Neural cell (in vitro differentiated cells): ENCODE results near the gene FBLN2.

Experiments
- EP300 ChIP-seq: fragments of 450-650 bp; conservative IDR thresholded peaks from 2 replicates; pipeline ENCODE4 v1.6.1; 2014; ENCODE audit warnings: antibody characterized with exemption, mild to moderate bottlenecking, moderate library complexity; ENCODE audit not compliant: poor library complexity, severe bottlenecking
- POLR2AphosphoS5 ChIP-seq: IDR thresholded peaks from 2 replicates; pipeline ENCODE4 v1.6.1; 2012
- TF ChIP-seq, protein P1 (sequence below): fragments of 450-650 bp; IDR thresholded peaks from 2 replicates; pipeline ENCODE4 v1.5.1; 2014; ENCODE audit warnings: antibody characterized with exemption, mild to moderate bottlenecking, moderate library complexity; ENCODE audit not compliant: poor library complexity, severe bottlenecking
- TF ChIP-seq, protein P2 (sequence below): IDR thresholded peaks from 2 replicates; pipeline ENCODE4 v1.6.1; 2012; ENCODE audit warnings: borderline replicate concordance

DNA sequence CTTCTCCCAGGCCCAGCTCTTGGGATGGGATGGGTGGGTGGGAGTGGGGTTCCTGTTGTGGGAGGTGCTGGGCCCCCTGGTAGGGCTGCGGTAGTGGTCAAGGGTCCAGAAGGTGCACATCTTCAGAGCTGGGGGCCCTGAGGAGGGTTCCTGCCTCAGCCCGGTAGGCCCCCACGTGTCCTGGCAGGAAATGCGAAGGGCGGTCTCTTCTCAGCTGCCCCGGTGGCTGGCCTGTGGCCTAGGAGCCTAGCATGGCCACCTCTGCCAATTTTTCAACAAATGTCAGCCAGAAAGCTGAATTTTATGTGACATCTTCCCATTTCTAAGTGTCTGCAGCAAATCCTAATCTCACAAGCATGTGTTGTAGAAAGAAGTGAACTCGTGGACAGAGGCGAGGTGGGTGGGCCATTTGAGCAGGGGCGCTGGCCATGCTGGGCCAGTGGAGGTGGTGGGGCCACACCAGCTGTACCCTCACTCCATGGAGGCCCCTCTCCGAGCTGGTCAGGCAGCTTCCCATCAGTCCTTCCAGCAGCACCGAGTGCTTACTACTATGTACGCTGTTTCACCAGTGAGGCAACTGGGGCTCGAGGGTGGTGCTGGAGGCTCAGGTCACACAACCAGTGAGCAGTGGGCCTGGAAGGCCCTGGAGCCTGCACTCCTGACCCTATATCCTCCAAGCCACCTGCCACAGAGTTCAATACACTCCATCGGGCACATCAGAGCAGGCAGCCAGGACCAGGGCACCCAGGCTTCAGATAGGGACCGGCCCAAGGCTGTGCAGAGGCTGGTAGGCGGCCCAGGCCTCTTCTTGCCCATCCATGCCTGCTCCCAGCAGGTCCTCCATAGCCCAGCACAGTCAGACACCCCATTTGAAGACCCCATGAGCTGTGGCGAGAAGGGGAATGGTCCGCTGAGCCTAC is 23.2 kb downstream of the FBLN2 start:
- TF ChIP-seq, protein P1, sequence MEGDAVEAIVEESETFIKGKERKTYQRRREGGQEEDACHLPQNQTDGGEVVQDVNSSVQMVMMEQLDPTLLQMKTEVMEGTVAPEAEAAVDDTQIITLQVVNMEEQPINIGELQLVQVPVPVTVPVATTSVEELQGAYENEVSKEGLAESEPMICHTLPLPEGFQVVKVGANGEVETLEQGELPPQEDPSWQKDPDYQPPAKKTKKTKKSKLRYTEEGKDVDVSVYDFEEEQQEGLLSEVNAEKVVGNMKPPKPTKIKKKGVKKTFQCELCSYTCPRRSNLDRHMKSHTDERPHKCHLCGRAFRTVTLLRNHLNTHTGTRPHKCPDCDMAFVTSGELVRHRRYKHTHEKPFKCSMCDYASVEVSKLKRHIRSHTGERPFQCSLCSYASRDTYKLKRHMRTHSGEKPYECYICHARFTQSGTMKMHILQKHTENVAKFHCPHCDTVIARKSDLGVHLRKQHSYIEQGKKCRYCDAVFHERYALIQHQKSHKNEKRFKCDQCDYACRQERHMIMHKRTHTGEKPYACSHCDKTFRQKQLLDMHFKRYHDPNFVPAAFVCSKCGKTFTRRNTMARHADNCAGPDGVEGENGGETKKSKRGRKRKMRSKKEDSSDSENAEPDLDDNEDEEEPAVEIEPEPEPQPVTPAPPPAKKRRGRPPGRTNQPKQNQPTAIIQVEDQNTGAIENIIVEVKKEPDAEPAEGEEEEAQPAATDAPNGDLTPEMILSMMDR: no peak
- no peak for TF ChIP-seq POLR2AphosphoS5
- TF ChIP-seq, protein P2, sequence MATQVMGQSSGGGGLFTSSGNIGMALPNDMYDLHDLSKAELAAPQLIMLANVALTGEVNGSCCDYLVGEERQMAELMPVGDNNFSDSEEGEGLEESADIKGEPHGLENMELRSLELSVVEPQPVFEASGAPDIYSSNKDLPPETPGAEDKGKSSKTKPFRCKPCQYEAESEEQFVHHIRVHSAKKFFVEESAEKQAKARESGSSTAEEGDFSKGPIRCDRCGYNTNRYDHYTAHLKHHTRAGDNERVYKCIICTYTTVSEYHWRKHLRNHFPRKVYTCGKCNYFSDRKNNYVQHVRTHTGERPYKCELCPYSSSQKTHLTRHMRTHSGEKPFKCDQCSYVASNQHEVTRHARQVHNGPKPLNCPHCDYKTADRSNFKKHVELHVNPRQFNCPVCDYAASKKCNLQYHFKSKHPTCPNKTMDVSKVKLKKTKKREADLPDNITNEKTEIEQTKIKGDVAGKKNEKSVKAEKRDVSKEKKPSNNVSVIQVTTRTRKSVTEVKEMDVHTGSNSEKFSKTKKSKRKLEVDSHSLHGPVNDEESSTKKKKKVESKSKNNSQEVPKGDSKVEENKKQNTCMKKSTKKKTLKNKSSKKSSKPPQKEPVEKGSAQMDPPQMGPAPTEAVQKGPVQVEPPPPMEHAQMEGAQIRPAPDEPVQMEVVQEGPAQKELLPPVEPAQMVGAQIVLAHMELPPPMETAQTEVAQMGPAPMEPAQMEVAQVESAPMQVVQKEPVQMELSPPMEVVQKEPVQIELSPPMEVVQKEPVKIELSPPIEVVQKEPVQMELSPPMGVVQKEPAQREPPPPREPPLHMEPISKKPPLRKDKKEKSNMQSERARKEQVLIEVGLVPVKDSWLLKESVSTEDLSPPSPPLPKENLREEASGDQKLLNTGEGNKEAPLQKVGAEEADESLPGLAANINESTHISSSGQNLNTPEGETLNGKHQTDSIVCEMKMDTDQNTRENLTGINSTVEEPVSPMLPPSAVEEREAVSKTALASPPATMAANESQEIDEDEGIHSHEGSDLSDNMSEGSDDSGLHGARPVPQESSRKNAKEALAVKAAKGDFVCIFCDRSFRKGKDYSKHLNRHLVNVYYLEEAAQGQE: no peak
- TF ChIP-seq EP300: no peak
